Measurements from ENCODE around the gene DDX19B.

The DDX19B gene

GRCh38 chr16:70372921-70373728 is 74.1 kb downstream of the DDX19B start:
- TF ChIP-seq CTCF (IDR thresholded peaks at IDR 0.05; ENCODE audit: low read depth, low read length), result no peak
- H3K4me3 ChIP-seq (ENCODE audit: low read depth, low read length), result no peak overlapping the region

GRCh38 chr16:70374213-70374612 is 75.2 kb downstream of the DDX19B start:
- TF ChIP-seq CTCF (IDR thresholded peaks at IDR 0.05; ENCODE audit: low read depth, low read length), result no peak

GRCh38 chr16:70375636-70376611 is 76.9 kb downstream of the DDX19B start:
- TF ChIP-seq CTCF (IDR thresholded peaks at IDR 0.05; ENCODE audit: low read depth, low read length), result no peak
- H3K4me3 ChIP-seq (ENCODE audit: low read depth, low read length), result no peak overlapping the region

More at GRCh38 chr16:70374213-70374612, 75.2 kb downstream of the DDX19B start:
- no peak overlapping the region for H3K4me3 ChIP-seq (ENCODE audit: low read depth, low read length)

GRCh38 chr16:70377782-70378181 is 78.8 kb downstream of the DDX19B start:
- no peak for TF ChIP-seq CTCF (IDR thresholded peaks at IDR 0.05; ENCODE audit: low read depth, low read length)
- no peak overlapping the region for H3K4me3 ChIP-seq (ENCODE audit: low read depth, low read length)

- no peak overlapping the region for H3K4me3 ChIP-seq (ENCODE audit: low read depth, low read length)
- TF ChIP-seq CTCF (IDR thresholded peaks at IDR 0.05; ENCODE audit: low read depth, low read length), result no peak
These were observed 80.0 kb downstream of the DDX19B start for GRCh38 chr16:70378869-70379493.

- H3K4me3 ChIP-seq (ENCODE audit: low read depth, low read length), result peak overlapping the region; percentile 86
- TF ChIP-seq CTCF (IDR thresholded peaks at IDR 0.05; ENCODE audit: low read depth, low read length), result no peak
These were observed 81.4 kb downstream of the DDX19B start for GRCh38 chr16:70380248-70380918.

Data from WI38 (cell line).